Peyer's patch (tissue), 4 donors: Measurements from ENCODE around the gene SMAD6.

ENCODE experiments used
- POLR2A ChIP-seq, 2 donors: fragments of 450-650 bp; IDR thresholded peaks; one replicate each; pipeline ENCODE4 v1.5.1; 2017; ENCODE audit warnings: antibody characterized with exemption in 2 of 2, mild to moderate bottlenecking in 2 of 2, moderate library complexity in 2 of 2
- TF ChIP-seq, protein P1 (sequence below), 6 experiments: fragments of 450-650 bp in 4 of 6; fragments of 200-600 bp in 2 of 6; sonication (generic) in 1 of 6; IDR thresholded peaks; one replicate each; pipeline ENCODE4 v1.5.1; 2017 to 2019; ENCODE audit warnings: antibody characterized with exemption in 6 of 6, mild to moderate bottlenecking in 3 of 6, moderate library complexity in 1 of 6

DNA sequence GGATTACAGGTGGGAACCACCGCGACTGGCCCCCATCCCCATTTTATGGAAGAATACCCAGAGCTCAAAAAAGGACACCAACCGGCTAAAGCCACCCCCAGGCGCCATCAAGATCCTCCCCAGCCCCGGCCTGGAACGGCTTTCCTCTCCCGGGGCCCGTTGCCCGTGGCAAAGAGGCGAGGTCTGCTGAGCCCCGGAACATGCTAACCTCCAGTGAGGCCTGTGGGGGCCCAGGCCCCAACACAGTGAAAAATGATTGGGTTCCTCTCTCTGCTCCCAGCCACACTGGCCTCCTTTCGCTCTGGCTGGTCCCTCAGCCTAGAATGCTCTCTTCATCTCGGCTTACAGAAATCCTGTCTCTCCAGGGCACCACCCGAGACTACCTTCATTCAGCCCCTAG lies 46.5 kb upstream of the SMAD6 start:
- TF ChIP-seq, protein P1, sequence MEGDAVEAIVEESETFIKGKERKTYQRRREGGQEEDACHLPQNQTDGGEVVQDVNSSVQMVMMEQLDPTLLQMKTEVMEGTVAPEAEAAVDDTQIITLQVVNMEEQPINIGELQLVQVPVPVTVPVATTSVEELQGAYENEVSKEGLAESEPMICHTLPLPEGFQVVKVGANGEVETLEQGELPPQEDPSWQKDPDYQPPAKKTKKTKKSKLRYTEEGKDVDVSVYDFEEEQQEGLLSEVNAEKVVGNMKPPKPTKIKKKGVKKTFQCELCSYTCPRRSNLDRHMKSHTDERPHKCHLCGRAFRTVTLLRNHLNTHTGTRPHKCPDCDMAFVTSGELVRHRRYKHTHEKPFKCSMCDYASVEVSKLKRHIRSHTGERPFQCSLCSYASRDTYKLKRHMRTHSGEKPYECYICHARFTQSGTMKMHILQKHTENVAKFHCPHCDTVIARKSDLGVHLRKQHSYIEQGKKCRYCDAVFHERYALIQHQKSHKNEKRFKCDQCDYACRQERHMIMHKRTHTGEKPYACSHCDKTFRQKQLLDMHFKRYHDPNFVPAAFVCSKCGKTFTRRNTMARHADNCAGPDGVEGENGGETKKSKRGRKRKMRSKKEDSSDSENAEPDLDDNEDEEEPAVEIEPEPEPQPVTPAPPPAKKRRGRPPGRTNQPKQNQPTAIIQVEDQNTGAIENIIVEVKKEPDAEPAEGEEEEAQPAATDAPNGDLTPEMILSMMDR (IDR thresholded peaks at IDR 0.05) = no peak
- no peak for TF ChIP-seq POLR2A (IDR thresholded peaks at IDR 0.05)
